Forelimb muscle (tissue), 1 donor: Measurements from ENCODE around the gene PVALB. TPM values are rescaled to one million over a fixed set of nuclear protein-coding genes. Genes with fewer than 3 reads are reported as not detected.

Experiments used
- DNase-seq: peaks from one replicate; pipeline ENCODE4 v3.0.0-alpha.2; 2013; ENCODE audit warnings: low read depth
- polyA plus RNA-seq: library from polyadenylated mRNA; unstranded; fragments of 120-200 nt; gene quantifications from one replicate; pipeline ENCODE4 v1.2.1, GENCODE V29; 2013; ENCODE audit not compliant: insufficient read length

Gene PVALB
- polyA plus RNA-seq, 1 donor, result 22.8 TPM

DNA sequence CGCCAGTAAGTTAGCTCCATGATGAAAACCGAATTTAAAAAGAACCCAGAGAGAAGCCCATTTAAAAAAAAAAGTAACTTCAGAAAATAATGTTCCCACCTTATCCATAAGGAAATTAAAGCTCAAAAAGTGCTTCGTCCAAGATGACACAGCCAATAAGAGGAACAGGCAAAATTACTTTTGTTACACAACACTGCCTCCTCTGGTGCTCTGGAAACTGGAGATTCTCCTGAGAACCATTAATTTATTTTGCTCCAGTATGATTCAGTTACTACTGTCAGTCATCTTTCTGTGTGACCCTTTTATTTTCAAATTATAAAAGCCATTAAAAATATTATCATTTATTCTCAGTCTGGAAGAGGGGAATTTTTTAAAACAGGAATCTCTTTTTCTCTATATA is 42.9 kb downstream of the PVALB start:
- no peak for DNase-seq

DNA sequence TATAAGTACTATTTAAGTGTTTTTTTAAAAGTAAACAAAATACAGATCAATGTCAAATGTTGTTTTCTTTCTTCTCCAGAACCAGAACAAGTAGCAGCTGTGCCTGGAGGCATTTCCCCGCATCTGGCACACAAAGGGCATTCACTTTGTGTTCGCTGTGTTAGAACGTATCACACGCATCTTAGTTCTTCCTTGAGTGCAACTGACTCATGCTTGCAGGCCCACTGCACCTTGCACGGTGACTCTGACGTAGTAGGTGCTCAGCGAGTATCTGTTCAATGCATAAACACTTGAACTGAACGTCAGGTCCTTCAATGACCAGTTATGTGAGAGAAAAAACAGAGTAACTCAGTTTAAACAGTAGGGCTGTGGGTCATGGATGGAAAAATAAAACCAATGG is 44.4 kb downstream of the PVALB start:
- no peak for DNase-seq

DNA sequence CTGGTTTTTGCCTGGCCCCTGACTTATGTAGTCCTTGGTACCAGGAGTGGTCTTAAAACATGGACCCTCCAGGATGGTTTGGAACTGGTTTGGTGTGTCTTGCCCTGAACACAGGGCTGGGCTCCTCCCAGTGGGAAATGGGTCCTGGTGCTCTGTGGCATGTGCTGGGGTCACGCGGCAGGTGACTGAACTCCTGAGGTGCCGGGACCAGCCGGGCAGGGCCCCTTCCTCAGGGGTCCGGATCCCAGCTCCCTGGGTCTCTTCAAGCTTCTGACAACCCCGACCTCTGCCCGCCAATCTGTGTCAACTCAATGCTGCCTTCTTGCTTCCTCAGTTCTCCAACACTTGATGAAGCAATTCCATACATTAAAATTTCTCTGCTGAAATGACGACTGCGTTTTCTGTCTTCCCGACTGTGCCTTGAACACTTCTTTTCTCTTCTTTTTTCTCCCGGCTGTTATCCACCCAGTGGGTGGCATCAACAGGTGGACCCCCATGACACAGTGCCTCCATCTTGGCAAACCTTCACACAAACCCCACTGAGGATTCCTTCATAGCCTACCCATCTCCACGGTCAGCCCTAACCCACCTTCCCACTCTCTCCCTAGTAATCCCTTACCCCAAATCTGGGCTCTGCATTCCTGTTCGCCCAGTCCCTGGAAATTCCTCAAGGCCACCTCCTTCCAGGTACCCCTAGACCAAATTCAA is 45.3 kb downstream of the PVALB start:
- DNase-seq, result no peak

DNA sequence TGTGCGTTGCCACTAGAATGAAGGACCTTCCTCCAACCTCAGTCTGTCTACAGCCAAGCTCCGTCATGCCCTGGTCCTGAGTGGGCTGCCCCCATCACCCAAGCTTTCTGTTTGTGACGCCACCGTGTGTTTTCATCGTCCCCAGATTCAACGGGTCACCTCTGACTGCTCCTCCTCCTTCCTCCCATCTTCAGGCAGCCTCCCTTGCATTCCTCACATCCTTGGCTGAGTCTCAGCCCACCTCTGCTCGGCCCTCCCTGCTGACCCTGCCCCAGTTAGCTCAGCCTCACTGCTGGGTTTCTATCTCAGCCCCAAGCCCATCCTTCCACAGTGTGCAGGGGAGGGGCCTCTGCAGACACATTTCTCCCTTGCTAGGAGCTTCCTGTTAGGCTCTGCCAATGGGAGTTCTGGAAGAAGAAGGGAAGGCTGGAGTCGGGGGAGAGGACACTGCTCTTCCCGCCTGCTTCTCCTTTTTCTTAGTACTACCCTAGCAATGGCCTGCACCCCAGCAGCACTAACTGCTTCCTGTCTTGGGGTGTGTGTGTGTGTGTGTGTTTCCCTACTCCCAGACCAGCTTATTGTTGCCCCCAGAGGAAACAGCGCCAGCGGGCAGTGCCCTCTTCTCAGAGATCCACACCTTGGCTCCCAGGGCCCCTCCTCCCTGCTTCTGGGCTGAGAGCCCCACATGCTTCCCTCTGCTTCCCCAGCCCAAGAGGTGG is 46.2 kb downstream of the PVALB start:
- DNase-seq, result no peak

DNA sequence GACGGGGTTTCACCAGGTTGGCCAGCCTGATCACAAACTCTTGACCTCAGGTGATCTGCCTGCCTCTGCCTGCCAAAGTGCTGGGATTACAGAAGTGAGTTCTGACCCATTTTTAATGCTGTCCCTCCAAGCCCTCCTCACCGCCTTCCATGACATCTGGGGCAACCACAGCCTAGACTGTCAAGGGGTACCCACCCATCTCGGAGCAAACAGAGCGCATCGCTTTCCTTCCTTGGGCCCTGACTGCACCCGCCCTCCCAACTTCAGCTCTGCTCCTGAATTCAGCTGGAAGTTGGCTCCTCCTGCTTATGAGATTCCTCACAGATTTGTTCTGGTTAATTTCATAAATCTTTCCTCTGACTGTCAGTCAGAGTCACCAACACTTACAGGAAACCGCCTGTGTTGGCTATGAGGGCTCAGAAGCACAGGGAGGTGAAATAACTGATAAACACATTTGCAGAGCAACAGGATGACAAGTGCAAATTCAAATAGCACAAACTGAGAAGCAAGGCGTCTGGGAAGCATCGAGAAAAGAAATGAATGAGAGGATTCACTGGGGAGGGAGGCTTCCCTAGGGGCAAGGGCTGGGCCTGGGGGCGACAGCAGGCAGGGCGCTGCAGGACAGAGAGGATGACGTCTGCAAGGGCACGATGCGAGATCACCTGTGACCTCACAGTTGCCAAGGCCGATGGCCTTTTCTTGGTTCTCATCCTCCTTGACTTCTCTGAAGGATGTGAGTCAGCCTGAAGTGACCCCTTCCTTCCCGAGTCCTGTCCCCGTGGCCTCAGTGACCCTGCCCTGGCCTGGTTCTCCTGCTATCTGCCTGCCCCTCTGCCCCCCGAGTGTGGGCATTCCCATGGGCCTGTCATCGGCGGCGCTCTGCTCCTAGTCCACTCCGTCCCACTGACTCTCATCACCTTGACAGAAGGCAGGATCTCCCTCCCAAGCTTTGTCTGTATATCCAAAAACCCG is 47.0 kb downstream of the PVALB start:
- no peak for DNase-seq

DNA sequence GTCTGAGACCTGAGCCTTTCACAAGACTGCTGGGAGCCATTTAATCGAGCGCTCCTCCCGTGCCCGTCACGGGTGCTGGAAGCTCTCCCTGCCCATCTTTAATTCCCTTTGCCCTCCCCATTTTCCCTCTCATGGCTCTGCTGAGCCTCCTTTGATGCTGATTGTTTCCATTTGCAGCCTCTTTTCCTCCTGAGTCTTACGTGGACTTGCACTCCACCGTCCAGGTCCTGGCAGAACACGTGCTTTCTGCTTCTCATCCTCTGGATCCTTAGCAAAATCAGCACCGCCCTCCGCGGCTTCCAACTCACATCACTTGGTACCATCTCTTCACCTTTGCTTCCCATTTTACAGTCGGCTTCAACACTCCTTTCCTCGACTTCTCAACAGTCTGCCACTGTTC is 48.2 kb downstream of the PVALB start:
- DNase-seq, result no peak

DNA sequence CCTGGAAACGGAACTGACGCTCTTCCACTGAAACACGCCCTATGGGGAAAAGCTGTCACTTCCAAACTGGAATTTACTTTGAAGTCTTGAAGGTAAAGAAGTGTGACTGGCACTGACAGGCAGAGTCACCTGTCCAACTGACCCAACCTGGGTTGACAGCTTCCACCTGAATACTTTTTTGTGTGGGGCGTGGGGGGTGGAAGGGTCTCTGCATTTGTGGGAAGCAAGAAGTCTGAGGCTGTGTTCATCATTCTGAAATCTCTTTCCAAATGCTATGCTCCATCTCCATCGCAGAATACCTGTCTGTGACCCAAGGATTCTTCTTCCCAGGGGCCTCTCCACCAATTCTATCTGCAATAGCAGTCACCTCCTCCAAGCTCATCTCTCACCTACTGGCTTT is 48.7 kb downstream of the PVALB start:
- DNase-seq, result no peak

DNA sequence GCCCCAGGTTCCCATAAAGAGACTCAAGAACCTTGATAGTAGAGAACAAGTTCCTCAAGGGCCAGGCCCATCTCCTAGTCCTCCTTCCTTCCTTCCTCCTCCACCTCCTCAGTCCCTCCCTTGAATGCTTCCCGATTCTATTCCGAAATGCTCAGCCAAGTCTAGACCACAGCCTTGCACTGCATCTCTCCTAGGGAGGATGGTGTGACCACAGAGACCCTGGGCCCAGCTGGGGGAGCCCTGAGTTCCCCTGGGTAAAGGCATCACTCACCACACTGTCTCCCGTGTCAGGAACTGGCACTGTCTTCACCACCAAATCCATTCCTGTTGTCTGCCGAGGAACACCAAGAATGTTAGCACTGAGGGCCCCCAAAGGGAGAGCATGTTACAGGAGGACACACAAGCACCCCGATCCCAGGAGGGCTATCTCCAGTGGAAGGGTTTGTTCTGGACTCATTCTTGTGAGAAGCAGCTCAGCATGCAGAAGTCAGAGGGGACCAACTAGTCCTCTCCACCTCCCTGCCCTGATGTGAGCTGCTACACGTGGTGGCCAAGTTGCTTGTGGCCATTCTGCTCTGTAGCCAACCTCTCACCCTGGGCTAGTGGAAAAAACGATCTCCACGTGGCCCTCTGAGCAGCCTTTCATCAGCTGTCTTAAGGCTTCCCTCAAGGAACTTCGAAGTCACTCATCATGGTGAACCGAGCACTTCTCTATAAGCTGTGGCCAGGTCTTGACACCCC is 49.6 kb downstream of the PVALB start:
- no peak for DNase-seq

DNA sequence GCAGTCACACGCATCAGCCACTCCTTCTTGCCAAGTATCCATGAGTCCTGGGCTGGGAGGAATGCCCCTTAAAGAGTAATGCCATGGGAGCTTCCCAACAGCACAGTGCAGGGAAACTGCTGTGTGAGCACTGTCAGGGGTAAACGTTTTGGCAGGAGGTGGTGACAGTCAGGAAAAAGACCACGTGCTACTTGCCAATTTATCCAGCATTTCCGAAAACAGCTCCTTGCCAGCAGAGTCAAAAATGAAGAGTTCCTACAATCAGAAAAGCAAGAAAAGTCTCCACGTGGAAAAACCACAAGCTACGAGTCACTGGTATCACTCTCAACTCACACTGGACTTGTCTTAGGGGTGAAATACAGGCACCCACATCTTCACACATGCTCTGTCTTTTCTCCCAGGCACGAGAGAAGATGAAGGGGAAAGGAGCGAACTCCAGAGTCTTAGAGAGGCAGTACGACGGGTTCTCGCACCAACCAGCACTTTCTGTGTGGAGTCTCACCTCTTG is 50.8 kb downstream of the PVALB start:
- DNase-seq, result no peak

DNA sequence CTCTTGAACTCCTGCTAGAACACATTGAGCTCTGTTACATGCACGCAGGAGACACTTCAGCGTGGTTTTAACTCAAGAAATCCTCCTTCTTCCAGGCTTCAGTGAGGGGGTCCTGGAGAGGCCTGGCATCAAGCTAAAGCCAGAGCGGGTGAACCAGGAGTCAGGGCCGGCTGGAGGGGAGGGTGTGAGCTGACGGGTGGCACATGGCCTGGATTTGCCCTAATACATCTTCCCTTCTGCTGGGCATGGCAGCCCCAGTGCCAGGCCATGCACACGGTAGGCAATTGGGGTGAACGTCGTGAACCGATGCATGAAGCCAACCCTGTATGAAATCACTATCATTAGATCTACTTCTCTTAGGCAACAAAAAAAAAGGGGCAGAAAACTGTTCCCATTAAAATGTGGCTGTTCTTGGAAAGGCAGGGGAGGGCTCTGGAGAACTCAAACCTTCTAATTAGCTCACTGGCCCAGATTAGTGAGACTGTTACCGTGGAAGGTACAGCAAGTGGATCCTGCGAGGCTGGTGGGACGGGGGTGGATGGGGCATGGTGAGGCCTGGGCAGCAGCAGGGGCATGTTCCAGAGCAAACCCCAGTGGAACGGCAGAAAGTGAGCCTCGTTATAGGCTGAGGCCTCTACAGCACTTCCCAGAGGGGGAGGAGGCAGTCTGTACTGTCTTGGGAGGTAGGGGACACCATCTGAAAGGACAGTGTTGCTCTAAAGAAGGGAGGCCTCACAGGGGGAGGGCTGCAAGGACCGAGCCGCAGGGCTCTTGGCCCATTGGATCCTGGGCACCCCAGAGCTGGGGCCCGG is 51.5 kb downstream of the PVALB start:
- no peak for DNase-seq

DNA sequence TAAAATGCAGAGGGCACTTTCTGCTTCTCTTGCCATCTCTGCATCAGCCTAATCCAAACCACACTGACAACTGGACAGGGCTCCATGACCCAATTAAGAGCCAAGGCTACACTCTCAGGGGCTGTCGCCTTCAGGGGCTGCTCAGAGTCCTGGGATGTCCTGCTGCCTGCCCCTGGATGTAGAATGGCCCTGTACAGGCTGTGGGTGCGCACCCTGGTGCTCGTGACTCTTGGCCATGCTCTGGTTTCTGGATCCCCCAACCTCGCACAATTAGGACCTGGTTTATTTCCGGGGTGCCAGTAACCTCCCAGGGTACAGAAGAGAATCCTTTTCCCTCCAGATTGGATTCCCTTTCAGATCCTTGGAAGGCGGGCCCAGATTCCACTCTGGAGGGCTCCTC is 52.2 kb downstream of the PVALB start:
- no peak for DNase-seq

DNA sequence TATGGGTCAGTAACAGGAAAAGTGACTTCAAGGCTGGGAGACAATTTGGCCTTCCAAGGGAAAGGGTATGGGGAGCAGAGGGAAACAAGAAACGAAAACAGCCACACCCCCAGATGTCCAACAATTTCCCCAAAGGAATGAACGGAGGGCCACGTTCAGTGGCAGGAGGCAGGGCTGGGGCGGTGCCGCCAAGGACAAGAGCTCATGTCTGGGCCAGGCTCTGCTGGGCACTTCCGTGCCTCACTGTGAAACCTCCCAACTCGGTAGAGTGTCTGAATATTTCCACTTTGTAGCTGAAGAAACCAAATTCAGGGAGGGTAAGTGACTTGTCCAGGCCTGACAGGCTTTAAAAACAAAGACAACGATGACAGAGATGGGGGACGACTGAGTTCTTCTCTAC is 52.8 kb downstream of the PVALB start:
- no peak for DNase-seq

DNA sequence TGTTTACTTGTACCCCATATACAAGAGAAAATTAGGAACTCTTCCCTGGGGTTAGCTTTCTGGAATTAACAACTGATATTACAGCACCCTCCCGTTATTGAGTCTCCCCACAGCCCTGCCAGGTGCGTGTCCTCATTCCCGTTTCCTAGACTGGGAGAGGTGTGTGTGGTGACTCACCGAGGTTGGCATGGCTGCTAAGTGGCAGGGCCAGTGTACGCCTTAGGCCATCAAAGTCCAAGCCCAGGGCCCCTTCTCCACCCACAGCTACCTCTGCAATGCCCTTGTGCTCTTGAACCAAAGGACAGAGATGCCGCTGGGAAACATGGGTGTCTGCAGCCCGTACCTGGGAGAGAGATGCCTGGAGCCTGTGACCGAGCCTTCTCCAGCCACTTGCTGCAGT is 53.3 kb downstream of the PVALB start:
- no peak for DNase-seq

DNA sequence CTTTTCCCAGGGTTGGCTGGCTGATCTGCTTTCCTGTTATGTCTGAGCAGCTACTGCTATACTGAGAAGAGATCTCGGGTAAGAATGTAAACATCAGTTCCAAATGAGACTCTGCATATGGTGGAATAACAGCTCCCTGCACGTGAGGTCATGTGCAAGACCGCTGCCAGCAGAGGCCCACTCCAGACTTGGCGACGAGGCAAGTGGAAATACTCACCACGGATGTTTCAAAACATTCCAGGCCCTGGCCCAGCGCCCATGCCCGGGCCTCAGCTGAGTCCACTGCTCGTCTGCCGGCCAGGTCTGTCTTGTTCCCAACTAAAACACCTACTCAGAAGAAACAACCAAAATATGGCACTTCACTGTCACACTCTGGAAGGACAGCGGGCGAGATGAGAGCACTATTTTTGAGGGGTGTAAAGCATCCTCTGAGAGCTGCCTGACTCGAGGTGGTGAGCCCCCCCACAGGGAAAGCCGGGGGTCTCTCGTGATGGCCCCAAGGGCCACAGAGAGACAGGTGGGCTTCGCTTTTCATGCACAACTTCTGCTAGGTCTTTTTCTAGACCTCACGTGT is 54.1 kb downstream of the PVALB start:
- no peak for DNase-seq

DNA sequence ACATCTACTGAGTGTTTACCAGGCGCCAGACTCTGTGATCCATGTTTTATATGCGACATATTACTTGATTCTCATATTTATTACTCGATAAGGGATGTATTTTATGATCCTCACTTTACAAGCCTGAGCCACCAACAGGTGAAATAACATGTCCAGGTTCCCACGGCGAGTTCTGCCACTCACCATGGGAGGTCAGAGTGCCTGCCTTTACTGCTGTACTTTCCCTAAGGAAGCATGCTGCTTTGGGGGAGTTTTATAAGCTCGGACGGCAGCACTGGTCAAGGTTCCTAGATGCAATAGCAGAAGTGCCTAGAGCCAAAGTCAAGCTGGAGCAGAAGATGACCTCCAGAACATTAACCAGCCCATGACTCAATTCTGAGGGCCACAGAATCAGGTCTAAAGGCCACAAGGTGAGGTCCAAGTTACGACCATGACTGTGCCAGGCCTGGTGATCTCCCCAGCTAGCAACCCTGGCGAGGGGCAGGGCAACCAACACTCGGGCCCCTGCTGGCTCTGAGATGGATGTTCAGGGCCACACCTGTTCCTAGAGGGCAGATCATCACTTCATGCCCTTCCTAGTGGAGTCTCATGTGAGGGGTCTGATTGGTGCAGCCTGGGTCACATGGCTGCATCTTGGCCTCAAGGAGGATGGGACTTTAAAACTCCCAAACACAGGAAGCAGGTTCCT is 55.1 kb downstream of the PVALB start:
- DNase-seq, result no peak

DNA sequence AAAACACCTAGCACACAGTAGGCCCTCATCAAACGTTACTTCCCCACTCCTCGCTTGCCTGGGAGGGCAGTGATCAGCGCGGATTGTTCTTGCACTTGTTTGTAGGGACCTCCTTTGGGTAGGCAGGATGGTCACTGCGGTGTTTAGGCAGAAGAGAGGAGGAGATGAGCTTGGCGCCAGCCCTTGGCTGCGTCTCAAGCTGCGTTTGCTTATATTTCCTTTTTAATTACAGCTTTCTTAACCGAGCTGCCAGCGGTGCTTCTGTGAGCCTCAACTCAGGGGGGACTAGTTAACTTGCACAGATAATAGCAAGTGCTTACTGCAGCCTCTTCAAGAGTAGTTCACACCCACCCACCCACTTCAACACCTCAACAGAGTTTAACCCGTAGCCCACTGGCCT is 56.0 kb downstream of the PVALB start:
- DNase-seq, result no peak

DNA sequence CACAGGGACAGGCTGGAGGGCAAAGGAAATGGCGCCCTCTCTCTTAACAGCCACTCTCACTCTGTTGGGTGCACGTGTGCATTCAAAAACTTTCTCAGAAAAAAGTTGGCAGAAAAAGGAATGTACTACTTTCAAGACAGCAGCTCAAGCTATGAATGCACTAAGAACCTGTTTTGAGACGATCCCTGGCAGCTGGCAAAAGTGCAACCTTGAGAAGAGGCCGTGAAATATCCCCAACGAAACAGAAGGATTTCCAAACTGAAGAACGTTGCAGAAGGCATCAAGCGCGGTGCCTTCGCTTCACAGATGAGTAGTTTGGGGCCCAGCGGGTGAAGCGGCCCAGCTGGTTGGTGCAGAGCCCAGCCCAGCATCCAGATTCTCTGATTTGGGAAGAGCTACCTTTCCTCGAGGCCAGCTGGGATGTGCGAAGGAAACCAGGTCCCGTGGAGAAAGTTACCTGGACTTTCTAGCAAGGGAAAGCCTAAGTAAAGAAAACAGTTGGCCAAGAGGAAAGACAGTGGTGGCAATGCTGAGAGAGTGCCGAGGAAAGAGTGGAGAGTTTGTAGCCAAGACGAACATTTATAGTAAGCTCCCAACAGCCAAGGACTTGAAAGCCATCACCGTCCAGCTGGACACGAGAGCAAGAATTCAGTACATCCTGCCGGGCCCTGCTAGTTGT is 57.2 kb downstream of the PVALB start:
- no peak for DNase-seq

DNA sequence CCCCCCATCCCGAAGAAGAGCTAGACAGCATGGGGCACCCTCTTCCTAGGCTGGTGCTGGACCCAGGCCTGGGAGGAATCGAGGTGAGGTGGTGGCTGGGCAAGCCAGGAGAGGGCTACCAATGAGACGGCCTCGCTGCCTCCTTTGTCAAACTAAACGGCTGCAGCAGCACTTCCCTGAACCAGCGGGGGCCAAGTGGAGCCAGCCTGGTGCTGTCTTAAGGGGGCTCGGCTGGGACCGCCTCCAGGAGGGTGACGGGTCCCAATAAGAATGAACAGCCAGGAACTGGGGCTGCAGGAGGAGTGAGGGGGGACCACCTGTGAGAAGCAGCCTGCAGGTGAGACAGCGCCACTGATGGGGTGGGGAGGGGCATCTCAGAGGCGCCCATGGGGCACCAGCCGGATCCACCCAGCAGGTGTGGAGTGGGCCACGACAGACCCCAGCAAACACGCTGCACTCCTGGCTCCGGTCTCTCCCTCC is 58.0 kb downstream of the PVALB start:
- no peak for DNase-seq

DNA sequence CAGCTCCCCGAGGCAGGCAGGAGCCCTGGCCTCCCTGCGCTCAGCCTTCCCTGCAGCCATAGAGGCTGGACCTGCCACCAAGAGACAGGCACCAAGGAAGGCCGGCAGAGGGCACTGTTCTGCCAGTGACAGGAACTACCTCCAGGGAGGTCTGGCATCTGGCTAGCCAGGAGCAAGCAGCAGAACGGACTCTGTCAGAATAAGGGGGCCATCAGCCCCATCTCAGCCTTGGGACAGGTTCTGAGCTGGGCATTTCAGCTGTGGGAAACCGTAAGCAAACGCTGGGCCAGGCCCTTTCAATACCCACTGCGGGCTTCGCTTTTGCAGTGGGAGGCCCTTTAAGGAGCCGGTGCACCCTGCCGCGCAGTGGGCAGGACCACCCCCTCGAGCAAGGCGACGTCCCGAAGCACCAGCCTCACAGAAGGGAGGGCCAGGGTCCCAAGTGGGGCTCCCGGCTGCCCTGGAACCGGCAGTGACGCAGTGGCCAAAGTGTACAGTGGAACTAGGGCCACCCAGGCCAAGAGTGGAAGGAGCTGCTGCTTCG is 59.1 kb downstream of the PVALB start:
- no peak for DNase-seq
